Immature natural killer cell (primary cell): ENCODE results near the gene WDR59. TPM values are rescaled to one million over a fixed set of nuclear protein-coding genes. Genes with fewer than 3 reads are reported as not detected.

Experiments
- DNase-seq, 3 donors: peaks; one replicate each; pipeline ENCODE4 v3.0.0; 2022; ENCODE audit warnings: mixed read lengths in 1 of 3
- H3K27ac Mint-ChIP-seq, 6 donors: one replicate each; pipeline ENCODE4 v1.8.0; 2020; ENCODE audit warnings: mixed read lengths in 6 of 6, mild to moderate bottlenecking in 5 of 6, inconsistent platforms in 4 of 6, moderate library complexity in 3 of 6
- H3K27me3 Mint-ChIP-seq, 3 donors: one replicate each; pipeline ENCODE4 v1.8.0; 2020 to 2021; ENCODE audit warnings: low read depth in 3 of 3, mild to moderate bottlenecking in 3 of 3, mixed read lengths in 3 of 3, moderate library complexity in 3 of 3, inconsistent platforms in 1 of 3
- H3K36me3 Mint-ChIP-seq, 3 donors: one replicate each; pipeline ENCODE4 v1.8.0; 2020; ENCODE audit warnings: mixed read lengths in 3 of 3, inconsistent platforms in 2 of 3, mild to moderate bottlenecking in 2 of 3
- H3K4me1 Mint-ChIP-seq, 2 donors: one replicate each; pipeline ENCODE4 v1.8.0; 2020; ENCODE audit warnings: inconsistent platforms in 2 of 2, mild to moderate bottlenecking in 2 of 2, mixed read lengths in 2 of 2, moderate library complexity in 1 of 2
- H3K4me3 Mint-ChIP-seq, 5 donors: one replicate each; pipeline ENCODE4 v1.8.0; 2020; ENCODE audit warnings: mild to moderate bottlenecking in 5 of 5, mixed read lengths in 5 of 5, inconsistent platforms in 3 of 5, moderate library complexity in 3 of 5
- H3K9me3 Mint-ChIP-seq, 6 donors: one replicate each; pipeline ENCODE4 v1.8.0; 2020; ENCODE audit warnings: mild to moderate bottlenecking in 6 of 6, mixed read lengths in 6 of 6, inconsistent platforms in 4 of 6, moderate library complexity in 3 of 6
- polyA plus RNA-seq, 3 donors: library from polyadenylated mRNA; unstranded; fragments of 300-500 nt; fragmentation: Illumina TruSeq; gene quantifications; one replicate each; pipeline ENCODE4 v1.2.3, GENCODE V29; 2021

WDR59 gene
- polyA plus RNA-seq, 3 donors from 2014 or later = 3.1 to 10.2 (median 6.5) TPM

DNA sequence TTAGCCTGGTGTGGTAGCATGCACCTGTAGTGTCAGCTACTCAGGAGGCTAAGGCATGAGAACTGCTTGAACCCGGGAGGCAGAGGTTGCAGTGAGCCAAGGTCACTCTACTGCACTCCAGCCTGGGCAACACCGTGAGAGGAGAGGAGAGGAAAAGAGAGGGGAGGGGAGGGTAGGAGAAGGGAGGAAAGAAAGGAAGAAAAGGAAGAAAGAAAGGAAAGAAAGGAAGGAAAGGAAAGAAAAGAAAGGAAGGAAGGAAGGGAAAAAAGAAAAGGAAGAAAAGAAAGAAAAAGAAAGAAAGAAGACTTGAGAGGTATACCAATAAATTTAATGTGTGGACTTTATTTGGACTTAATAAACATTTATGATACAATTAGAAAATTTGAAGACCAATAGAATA, 143.5 kb downstream of the WDR59 start:
- Mint-ChIP-seq H3K4me3 (no peak overlapping the region), H3K36me3 (no peaks in the 10 kb centered on the region), H3K27me3 (peaks cover 2 to 3% (median 2%) of the 10 kb centered on the region in 3 donors), H3K9me3 (no peaks in the 10 kb centered on the region), H3K27ac (no peak overlapping the region), H3K4me1 (no peaks in the 10 kb centered on the region)
- no peak for DNase-seq

DNA sequence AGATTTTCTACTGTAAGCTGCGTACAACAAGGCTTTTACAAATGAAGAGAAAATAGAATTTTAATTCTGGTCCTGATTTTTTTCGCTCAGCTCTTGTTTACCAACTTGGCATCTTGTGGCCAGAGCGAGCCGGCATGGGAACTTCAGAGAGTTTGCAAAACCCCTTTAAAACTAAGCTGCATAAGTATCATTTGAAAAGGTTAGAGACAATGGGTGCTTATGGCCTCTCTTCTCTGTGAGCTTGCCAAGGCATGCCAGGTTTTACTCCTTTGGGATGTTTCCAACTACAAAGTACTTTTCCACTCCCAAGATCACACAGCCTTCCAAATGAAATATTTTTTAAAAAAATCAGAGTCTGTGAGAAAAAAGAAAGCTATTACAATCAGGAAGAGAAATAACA, 147.9 kb downstream of the WDR59 start:
- Mint-ChIP-seq H3K4me3 (no peak overlapping the region), H3K9me3 (no peaks in the 10 kb centered on the region), H3K27me3 (peaks cover 0 to 5% (median 0%) of the 10 kb centered on the region in 3 donors), H3K27ac (no peak overlapping the region), H3K4me1 (no peaks in the 10 kb centered on the region), H3K36me3 (no peaks in the 10 kb centered on the region)
- no peak for DNase-seq

DNA sequence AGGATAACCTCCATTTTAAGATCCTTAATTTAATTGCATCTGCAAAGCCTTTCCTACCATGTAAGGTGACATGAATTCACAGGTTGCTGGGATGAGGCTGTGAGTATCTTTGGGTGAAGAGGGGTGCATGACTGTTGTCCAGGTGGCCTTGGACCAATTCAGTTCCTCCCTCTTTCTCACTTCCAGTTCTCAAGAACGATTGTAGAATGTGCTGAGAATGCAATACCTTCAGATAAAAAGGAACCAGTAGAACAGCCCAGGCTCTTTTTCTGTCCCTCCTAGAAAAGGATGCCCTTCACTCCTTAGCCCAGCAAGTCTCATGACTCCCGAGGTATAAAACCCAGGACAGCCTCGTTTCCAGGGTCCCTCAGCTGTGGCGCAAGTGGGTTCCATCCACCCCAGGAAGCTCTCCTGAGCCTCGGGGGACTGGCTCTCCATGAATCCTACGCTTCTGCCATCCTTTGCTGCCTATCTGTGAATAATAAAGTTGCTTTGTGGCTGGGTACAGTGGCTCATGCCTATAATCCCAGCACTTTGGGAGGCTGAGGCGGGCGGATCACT, 148.7 kb downstream of the WDR59 start:
- no peak overlapping the region for H3K4me3 Mint-ChIP-seq
- no peaks in the 10 kb centered on the region for H3K36me3 Mint-ChIP-seq
- no peaks in the 10 kb centered on the region for H3K4me1 Mint-ChIP-seq
- H3K27ac Mint-ChIP-seq = no peak overlapping the region
- no peak for DNase-seq
- H3K9me3 Mint-ChIP-seq = no peaks in the 10 kb centered on the region
- H3K27me3 Mint-ChIP-seq = peaks cover 0 to 5% (median 0%) of the 10 kb centered on the region in 3 donors

DNA sequence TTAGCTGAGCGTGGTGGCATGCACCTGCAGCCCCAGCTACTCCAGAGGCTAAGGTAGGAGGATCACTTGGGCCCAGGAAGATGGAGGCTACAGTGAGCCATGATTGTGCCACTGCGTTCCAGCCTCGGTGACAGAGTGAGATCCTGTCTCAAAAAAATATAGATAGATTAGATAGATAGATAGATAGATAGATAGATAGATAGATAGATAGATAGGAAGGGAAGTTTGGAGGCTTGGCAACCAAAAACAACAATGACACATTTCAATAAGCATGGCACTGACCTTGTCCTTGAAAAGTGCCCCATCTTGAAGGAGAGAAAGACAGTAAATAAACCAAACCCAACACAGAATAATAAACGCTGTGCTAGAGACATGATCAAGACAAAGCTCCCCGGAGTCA, 152.7 kb downstream of the WDR59 start:
- H3K36me3 Mint-ChIP-seq = peaks cover 0 to 3% (median 0%) of the 10 kb centered on the region in 3 donors
- DNase-seq = no peak
- H3K4me3 Mint-ChIP-seq = no peak overlapping the region
- H3K4me1 Mint-ChIP-seq = no peaks in the 10 kb centered on the region
- peaks cover 1 to 11% (median 8%) of the 10 kb centered on the region in 6 donors for H3K9me3 Mint-ChIP-seq
- H3K27ac Mint-ChIP-seq = no peak overlapping the region
- H3K27me3 Mint-ChIP-seq = peaks cover 0 to 7% (median 3%) of the 10 kb centered on the region in 3 donors

DNA sequence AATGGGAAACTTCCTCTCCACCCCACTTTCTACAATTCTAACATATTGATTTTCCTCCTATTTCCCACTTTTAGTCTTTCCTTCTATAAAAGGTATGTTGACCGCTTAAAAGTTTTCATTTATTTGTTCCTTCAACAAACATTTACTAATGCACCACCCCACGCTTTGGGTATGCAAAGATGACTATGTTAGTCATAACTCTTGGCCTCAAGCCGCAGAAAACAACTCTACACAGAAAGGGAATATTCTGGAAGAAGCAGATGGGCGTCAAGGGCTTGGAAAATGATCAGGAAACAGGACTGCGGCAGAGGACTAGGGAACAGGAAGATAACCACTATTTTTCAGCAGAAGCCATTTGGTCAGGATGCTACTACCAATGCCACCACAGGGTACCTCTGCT, 153.5 kb downstream of the WDR59 start:
- Mint-ChIP-seq H3K27me3 (peaks cover 0 to 7% (median 3%) of the 10 kb centered on the region in 3 donors), H3K4me1 (no peaks in the 10 kb centered on the region), H3K27ac (no peak overlapping the region), H3K4me3 (no peak overlapping the region), H3K9me3 (peaks cover 1 to 11% (median 8%) of the 10 kb centered on the region in 6 donors), H3K36me3 (peaks cover 0 to 3% (median 0%) of the 10 kb centered on the region in 3 donors)
- no peak for DNase-seq

DNA sequence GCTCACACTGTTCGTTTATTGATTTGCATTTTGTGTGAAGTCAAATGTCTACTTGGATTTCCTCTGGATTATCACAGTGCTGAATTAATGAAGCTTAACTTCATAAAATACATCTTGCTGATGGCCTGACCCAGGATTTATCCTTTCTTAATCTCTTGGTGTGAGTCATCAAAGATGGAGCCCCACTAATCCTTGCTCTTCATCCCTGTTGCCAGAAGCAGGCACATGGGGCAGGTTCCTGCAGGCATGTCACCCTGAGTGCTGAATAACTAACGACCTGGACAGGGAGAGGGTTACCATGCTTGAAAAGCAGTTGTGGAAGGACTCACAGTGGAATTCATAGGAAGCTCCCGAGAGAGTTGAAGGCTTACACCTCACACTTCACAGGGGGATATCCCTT, 154.3 kb downstream of the WDR59 start:
- H3K9me3 Mint-ChIP-seq = peaks cover 1 to 11% (median 8%) of the 10 kb centered on the region in 6 donors
- peaks cover 0 to 7% (median 3%) of the 10 kb centered on the region in 3 donors for H3K27me3 Mint-ChIP-seq
- no peak overlapping the region for H3K27ac Mint-ChIP-seq
- no peak for DNase-seq
- peaks cover 0 to 3% (median 0%) of the 10 kb centered on the region in 3 donors for H3K36me3 Mint-ChIP-seq
- H3K4me1 Mint-ChIP-seq = no peaks in the 10 kb centered on the region
- no peak overlapping the region for H3K4me3 Mint-ChIP-seq

DNA sequence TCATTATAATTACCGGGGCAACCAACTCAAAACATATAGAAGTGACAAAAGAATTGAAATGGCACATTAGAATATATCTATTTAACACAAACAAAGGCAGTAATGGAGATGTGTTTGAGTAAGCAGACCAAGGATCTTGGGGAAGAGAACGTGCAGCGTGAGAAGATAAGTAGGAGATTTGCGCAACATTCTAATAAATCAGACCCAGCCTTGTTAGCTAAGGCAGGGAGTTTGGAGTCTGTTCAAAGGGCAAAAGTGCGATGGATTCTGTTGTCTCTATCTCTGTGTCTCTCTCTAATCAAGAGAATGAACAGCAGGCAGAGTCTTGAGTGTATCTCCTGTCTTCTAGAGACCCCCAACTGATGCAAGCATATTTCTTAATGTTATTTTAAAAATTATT, 155.3 kb downstream of the WDR59 start:
- no peaks in the 10 kb centered on the region for H3K4me1 Mint-ChIP-seq
- H3K27ac Mint-ChIP-seq = no peak overlapping the region
- peaks cover 1 to 11% (median 8%) of the 10 kb centered on the region in 6 donors for H3K9me3 Mint-ChIP-seq
- peaks cover 0 to 8% (median 3%) of the 10 kb centered on the region in 3 donors for H3K27me3 Mint-ChIP-seq
- no peak for DNase-seq
- no peak overlapping the region for H3K4me3 Mint-ChIP-seq
- H3K36me3 Mint-ChIP-seq = peaks cover 0 to 3% (median 0%) of the 10 kb centered on the region in 3 donors

DNA sequence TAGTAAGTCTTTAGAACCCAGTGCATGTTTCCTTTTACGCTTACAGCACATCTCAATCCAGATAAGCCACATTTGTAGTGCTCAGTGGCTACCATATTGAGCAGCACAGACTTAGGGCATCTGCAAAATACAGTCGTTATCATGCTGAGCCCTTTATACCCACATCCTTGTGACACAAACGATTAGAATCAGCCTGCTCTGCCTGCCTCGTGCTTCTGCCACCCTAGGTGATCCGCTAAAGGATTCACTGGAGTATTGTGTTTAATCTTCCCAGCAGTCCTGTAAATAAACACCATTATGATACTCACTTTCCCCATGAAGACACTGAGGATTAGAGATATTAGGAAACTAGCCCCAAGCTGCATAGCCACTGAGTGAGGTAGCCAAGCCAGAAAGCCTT, 159.0 kb downstream of the WDR59 start:
- DNase-seq = no peak
- Mint-ChIP-seq H3K9me3 (peaks cover 1 to 11% (median 8%) of the 10 kb centered on the region in 6 donors), H3K4me3 (no peak overlapping the region), H3K4me1 (no peaks in the 10 kb centered on the region), H3K36me3 (peaks cover 0 to 3% (median 0%) of the 10 kb centered on the region in 3 donors), H3K27ac (no peak overlapping the region), H3K27me3 (peaks cover 2 to 11% (median 3%) of the 10 kb centered on the region in 3 donors)

DNA sequence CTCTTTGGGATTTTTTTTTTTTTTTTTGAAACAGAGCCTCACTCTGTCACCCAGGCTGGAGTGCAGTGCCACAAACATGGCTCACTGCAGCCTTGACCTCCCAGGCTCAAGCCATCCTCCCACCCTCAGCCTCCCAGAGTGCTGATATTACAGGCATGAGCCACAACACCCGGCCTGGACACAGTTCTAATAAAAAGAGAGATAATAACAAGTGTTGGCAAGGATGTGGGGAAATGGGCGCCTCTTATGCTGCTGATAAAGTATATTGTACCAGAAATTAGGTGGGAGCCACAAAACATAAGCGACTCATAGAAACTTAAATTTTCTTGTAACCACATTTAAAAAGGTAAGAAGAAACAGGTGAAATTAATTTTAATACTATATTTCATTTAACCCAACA, 159.9 kb downstream of the WDR59 start:
- Mint-ChIP-seq H3K9me3 (peaks cover 1 to 11% (median 8%) of the 10 kb centered on the region in 6 donors), H3K36me3 (peaks cover 0 to 3% (median 0%) of the 10 kb centered on the region in 3 donors), H3K4me3 (no peak overlapping the region), H3K4me1 (no peaks in the 10 kb centered on the region), H3K27me3 (peaks cover 2 to 14% (median 6%) of the 10 kb centered on the region in 3 donors), H3K27ac (no peak overlapping the region)
- no peak for DNase-seq

Other genes starting within 250 kb of the WDR59 start
- not detected for gene FA2H, start 210.3 kb downstream of the WDR59 start, polyA plus RNA-seq
- 1 to 10 TPM in 1 of 3 donors, under 1 TPM in 2; 0.21 to 1.3 (median 0.68) TPM for gene ZNRF1, start 13.9 kb upstream of the WDR59 start, polyA plus RNA-seq
- under 1 TPM in 2 of 3 donors, not detected in 1; 0.10 to 0.16 TPM for gene LDHD, start 131.7 kb upstream of the WDR59 start, polyA plus RNA-seq
- 10 to 100 TPM in 2 of 3 donors, 1 to 10 TPM in 1; 5.6 to 23.0 (median 15.5) TPM for gene ZFP1, start 163.4 kb upstream of the WDR59 start, polyA plus RNA-seq
- gene CTRB2, start 222.0 kb upstream of the WDR59 start, polyA plus RNA-seq = not detected
- gene CTRB1, start 233.9 kb upstream of the WDR59 start, polyA plus RNA-seq = not detected